Measurements from ENCODE around the gene TSC22D2.

- TF ChIP-seq POLR2A (IDR thresholded peaks at IDR 0.05; ENCODE audit: extremely low read depth, insufficient read length) = peak; percentile 15
- TF ChIP-seq CTCF (IDR thresholded peaks at IDR 0.05; ENCODE audit: low read depth, low read length) = peak; percentile 16
Measured at GRCh38 chr3:150409512-150410310, 1.6 kb downstream of the TSC22D2 start.

All from NB4 (cell line).